HG02852 (cell line): ENCODE measurements around the gene ANKRD16.
"Not testable (repeated sequence)": the region's sequence is repeated elsewhere in the genome, so short reads cannot be mapped to it uniquely, and the experiment has no call there.

Experiments used
- ATAC-seq: cut with Tn5 transposase; IDR thresholded peaks from one replicate; pipeline ENCODE4 v1.9.1; 2021; ENCODE audit warnings: mild to moderate bottlenecking, moderate library complexity; ENCODE audit not compliant: unreplicated experiment

The ANKRD16 gene

GRCh38 chr10:5882961-5883360, 6.7 kb downstream of the ANKRD16 start:
- ATAC-seq = no peak

DNA sequence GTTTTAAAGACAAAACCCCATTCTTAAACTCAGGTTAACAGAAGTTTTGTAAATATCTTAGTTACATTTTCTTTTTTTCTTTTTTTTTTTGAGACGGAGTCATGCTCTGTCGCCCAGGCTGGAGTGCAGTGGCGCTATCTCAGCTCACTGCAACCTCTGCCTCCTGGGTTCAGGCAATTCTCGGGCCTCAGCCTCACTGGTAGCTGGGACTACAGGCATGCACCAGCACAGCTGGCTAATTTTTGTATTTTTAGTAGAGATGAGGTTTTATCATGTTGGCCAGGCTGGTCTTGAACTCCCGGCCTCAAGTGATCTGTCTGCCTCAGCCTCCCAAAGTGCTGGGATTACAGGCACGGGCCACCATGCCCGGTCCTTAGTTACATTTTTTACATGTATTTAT, 12.7 kb downstream of the ANKRD16 start:
- not testable (repeated sequence) for ATAC-seq

DNA sequence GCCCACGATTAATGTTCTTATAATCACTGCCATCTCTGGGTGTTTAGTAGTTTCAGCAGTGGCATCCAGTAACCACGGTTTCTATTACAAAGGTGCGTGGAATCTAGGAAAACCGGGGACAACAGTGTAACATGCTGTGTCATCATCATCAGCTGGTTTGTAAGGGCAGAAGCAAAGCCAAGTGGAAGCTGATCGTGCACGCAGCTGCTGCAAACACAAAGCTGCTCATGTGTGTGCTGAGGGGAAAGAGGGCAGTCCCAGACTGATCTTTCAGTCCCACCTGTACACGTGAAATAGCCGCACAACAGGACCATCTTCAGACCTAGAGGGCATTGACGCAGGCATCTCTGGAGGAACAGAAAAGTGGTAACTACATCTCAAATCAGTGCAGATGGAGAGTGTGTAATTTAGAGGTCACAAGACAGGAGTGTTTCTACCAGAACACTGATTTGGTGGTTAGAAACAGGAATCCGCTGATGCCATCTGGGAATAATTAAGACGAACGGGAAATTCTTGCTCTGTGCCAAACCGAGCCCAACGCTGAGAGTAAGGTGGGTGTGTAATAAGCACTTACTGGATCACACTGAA, 13.4 kb downstream of the ANKRD16 start:
- ATAC-seq = no peak

GRCh38 chr10:5873515-5873995, 16.1 kb downstream of the ANKRD16 start:
- ATAC-seq = peak; percentile 85

DNA sequence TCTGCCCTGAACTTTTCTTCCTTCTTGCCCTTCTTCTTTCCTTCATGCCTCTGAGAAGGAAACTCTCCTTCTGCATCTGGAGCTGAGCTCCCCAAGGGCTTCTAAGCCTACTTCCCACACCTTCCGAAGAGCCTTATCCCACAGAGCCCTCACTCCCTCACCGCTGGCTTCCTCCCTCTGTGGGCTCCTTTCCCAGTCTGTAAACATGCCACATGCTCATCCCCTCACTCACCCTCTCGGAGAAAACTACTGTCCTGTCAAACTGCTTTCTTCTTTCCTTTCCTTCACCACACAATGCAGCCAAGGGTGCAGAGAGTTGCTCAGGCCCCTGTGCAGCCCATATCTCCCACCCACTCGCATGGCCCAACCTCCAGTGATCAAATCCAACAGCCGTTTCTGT, 18.1 kb downstream of the ANKRD16 start:
- ATAC-seq = no peak

GRCh38 chr10:5869156-5869555, 20.5 kb downstream of the ANKRD16 start:
- no peak for ATAC-seq

- not testable (repeated sequence) for ATAC-seq
Observed at GRCh38 chr10:5868383-5868782, 21.3 kb downstream of the ANKRD16 start.

- ATAC-seq = not testable (repeated sequence)
Observed at GRCh38 chr10:5867091-5867615, 22.5 kb downstream of the ANKRD16 start.

DNA sequence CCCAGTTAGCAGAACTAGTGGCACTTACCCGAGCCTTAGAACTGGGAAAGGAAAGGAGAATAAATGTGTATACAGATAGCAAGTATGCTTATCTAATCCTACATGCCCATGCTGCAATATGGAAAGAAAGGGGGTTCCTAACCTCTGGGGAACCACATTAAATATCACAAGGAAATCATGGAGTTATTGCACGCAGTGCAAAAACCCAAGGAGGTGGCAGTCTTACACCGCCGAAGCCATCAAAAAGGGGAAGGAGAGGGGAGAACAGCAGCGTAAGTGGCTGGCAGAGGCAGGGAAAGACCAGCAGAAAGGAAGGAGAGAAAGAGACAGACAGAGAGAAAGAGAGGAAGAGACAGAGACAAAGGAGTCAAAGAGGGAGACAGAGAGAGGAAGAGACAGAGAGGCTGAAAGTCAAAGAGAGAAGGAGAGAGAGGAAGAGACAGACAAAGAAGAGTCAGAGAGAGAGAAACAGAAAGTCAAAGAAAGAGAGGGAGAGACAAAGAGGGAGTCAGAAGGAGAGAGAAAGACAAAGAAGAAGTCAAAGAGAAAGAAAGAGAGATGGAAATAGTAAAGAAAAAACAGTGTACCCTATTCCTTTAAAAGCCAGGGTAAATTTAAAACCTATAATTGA, 23.1 kb downstream of the ANKRD16 start:
- not testable (repeated sequence) for ATAC-seq

DNA sequence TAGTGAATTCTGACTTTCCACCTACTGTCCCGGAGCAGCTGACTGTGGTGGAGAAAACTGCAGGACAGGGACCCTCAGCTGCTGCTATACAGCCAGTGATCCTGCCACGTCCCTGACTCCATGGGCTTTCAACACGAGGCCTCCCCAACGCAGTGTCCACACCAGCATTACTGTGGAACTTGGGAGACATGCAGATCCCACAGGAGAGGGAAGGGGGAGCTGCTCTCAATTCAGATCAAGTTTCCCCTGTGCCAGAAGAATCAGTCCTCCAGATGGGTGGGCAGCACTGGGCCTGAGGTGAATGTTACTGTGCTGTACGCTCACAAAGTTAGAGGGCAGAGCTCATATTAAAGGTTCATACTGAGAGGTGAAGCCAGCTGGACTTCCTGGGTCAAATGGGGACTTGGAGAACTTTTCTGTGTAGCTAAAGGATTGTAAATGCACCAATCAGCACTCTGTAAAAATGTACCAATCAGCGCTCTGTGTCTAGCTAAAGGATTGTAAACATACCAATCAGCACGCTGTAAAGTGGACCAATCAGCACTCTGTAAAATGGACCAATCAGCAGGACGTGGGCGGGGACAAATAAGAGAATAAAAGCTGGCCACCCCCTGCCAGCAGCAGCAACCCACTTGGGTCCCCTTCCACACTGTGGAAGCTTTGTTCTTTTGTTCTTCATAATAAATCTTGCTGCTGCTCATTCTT, 26.6 kb downstream of the ANKRD16 start:
- not testable (repeated sequence) for ATAC-seq

DNA sequence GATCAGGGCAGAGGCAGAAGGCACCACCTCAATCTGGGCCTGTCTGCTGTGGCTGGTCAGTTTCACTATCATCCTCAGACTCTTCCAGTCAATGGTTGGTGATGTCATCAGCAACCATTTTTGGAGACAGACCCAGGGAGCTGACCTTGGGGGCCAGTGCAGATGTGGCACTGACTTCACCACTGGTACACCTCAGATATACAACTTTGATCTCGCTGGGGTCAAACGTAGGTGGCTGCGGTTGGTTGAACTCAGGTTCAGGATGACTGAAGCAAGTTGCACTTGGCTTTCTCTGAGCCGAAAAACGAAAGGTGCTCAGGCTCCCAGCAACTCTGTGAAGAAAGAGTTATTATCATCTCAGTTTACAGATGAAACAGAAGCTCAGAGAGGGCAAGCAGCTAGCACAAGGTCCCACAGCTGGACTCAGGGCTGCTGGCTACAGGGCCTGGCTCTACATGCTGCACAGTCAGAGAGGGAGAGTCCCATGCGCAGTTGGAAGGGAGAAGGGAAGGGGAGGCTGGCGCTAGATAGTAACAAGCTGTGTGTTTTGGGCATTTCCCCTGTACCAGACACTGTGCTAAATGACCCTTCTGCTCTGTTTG, 27.2 kb downstream of the ANKRD16 start:
- peak; percentile 91 for ATAC-seq

DNA sequence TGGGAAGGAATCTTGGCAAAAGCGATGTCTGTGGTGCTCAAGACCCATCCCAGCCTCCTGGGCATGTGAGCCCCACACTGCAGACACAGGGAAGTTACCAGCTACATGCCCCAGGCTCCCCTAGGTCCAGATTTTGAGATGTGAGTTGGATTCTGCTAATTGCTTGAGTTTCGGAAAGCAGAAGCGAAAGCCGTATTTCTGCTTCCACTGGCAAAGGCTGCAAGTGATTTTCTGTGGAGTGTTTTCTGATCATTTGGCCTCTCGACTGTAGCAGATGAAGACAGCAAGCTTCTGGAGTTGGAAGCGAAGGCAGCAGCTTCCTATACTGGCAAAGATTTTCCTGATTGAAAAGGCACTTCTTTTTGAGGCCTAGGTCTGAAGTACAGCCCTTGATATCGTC, 29.6 kb downstream of the ANKRD16 start:
- ATAC-seq = no peak

- no peak for ATAC-seq
Observed at GRCh38 chr10:5858811-5859210, 30.9 kb downstream of the ANKRD16 start.

GRCh38 chr10:5856701-5857004, 33.0 kb downstream of the ANKRD16 start:
- no peak for ATAC-seq

GRCh38 chr10:5855979-5856700, 33.6 kb downstream of the ANKRD16 start:
- no peak for ATAC-seq

GRCh38 chr10:5854131-5854475, 35.6 kb downstream of the ANKRD16 start:
- ATAC-seq = no peak

GRCh38 chr10:5846667-5847066, 43.0 kb downstream of the ANKRD16 start:
- ATAC-seq = not testable (repeated sequence)

GRCh38 chr10:5844345-5845055, 45.2 kb downstream of the ANKRD16 start:
- ATAC-seq = peak; percentile 11

DNA sequence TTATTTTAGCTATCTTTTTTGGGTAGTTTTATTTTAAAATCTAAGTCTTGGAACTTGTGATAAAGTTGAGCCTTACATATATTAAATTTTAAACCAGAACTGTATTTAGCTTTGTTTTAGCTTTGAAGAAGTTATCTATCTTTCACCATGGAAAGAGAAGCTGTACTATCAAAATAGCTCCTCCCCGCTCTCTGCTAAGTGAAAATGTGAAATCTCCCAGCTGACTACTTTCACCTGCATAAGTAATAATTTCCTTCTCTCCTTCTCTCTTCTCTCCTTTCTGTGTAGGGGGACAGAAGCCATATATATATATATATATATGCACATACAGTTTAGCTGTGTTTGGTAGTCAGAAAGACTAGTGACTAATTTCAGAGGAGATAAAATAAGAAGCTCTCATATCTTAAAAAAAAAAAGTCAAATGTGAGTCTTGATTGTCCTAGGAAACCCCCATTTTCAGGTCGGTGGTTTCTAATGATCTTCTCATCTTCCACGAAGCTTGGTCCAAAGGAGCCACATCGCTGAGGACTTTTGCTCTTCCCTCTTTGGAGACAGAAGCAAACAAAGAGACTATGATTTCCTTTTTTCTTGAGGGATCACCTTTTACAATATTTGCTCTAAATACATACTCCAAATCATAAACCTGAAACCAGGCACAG, 45.9 kb downstream of the ANKRD16 start:
- ATAC-seq = peak; percentile 32

- ATAC-seq = no peak
Observed at GRCh38 chr10:5841965-5842364, 47.7 kb downstream of the ANKRD16 start.
